Measurements from ENCODE around the gene MEP1B.

DNA sequence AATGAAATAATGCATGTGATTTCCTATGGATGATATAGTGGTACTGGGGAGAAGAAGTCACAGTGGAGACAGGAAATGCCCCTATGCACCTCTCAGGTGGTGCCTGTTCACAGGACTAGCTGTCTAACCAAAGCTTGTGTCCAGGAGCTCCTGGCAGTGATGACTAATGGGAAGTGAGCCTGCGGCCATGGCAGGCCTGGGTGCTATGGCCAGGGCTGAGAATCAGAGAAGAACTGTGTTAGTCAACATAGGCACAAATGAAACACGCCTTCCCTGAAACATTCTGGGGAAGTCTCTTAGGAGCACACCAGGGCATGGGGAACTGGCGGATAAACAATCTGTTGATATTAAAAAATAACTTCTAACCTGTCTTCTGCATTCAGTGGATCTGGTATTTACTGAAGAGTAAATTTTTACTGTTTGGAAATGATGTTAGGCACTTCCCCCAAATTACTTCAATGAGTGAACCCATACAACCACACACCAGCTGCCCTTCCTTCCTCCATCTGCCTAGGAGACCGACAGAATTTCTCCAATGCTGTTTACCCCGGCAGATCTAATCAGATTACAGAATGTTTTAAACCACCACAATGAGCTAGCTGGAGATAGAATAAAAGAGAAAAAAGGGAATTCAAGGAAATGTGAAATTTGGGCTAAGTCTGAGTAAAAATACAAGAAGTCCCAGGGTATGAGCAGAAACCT, 67.4 kb downstream of the MEP1B start:
- TF ChIP-seq TAF1 (IDR thresholded peaks at IDR 0.05; ENCODE audit: borderline replicate concordance, insufficient read depth, low read length): no peak
- no peak for TF ChIP-seq REST (IDR thresholded peaks at IDR 0.05; ENCODE audit: insufficient read depth in 1 of 2, low read depth in 2 of 2, low read length in 2 of 2)
